Esophagus (tissue), 2 donors: ENCODE data around the gene SRPK3. TPM values are rescaled to one million over a fixed set of nuclear protein-coding genes. Genes with fewer than 3 reads are reported as not detected.
A peak's percentile ranks its signal among the peaks of the same experiment; 100 is the strongest.

Source experiments
- H3K27ac ChIP-seq, 2 donors: one replicate each; pipeline ENCODE4 v1.5.1; 2013; ENCODE audit warnings: low read depth in 2 of 2, mild to moderate bottlenecking in 2 of 2, inconsistent platforms in 1 of 2, low read length in 1 of 2, moderate library complexity in 1 of 2
- H3K27me3 ChIP-seq, 2 donors: one replicate each; pipeline ENCODE4 v1.6.1; 2013; ENCODE audit warnings: low read length in 2 of 2, control low read depth in 1 of 2, mild to moderate bottlenecking in 1 of 2; ENCODE audit not compliant: insufficient read depth in 2 of 2, control insufficient read depth in 1 of 2
- H3K36me3 ChIP-seq, 2 donors: one replicate each; pipeline ENCODE4 v1.6.1; 2013; ENCODE audit warnings: low read length in 1 of 2; ENCODE audit not compliant: control insufficient read depth in 2 of 2, insufficient read depth in 2 of 2
- H3K4me1 ChIP-seq, 2 donors: one replicate each; pipeline ENCODE4 v1.6.1; 2013; ENCODE audit warnings: low read length in 1 of 2; ENCODE audit not compliant: control insufficient read depth in 2 of 2, insufficient read depth in 2 of 2
- H3K4me3 ChIP-seq, 2 donors: one replicate each; pipeline ENCODE4 v1.5.1; 2013; ENCODE audit warnings: low read length in 2 of 2, mild to moderate bottlenecking in 2 of 2, low read depth in 1 of 2, moderate library complexity in 1 of 2
- H3K9me3 ChIP-seq, 2 donors: one replicate each; pipeline ENCODE4 v1.6.1; 2013; ENCODE audit warnings: mild to moderate bottlenecking in 2 of 2, low read depth in 1 of 2, low read length in 1 of 2, moderate library complexity in 1 of 2; ENCODE audit not compliant: control insufficient read depth in 2 of 2, insufficient read depth in 1 of 2
- WGBS, 2 donors: extraction: QIAGEN DNeasy Blood & Tissue Kit; methylation state at CpG; one replicate each; pipeline ENCODE4 v1.1.7; 2013; 5-methylcytosine and 5-hydroxymethylcytosine counted together
- polyA plus RNA-seq, 2 donors: library from polyadenylated mRNA; stranded (reverse); fragments of 200-250 nt; gene quantifications; one replicate each; pipeline ENCODE4 v1.2.3, GENCODE V29; 2013
- donor health status: healthy with polysubstance abuse.
- donor health status: Bipolar disorder and iron deficiency.

The SRPK3 gene
- polyA plus RNA-seq, 2 donors: 0.15 to 0.35 TPM

GRCh38 chrX:153763298-153763932 is 17.4 kb upstream of the SRPK3 start:
- 73 to 81% methylated on average over 16 to 17 of the region's 18 CpGs for WGBS, 2 donors
- no peaks in the 10 kb centered on the region for H3K9me3 ChIP-seq
- peaks cover 0 to 29% of the 10 kb centered on the region in 2 donors for H3K4me1 ChIP-seq
- H3K4me3 ChIP-seq: no peak overlapping the region
- H3K27me3 ChIP-seq: no peaks in the 10 kb centered on the region
- no peaks in the 10 kb centered on the region for H3K36me3 ChIP-seq
- no peak overlapping the region for H3K27ac ChIP-seq

- Histone ChIP-seq H3K27ac (peak within 1 kb of the TSS in 1 of 2 donors; percentile 12), H3K4me1 (peaks cover 0 to 29% of the 10 kb centered on the region in 2 donors), H3K9me3 (no peaks in the 10 kb centered on the region), H3K36me3 (peaks cover 0 to 2% of the 10 kb centered on the region in 2 donors), H3K4me3 (peak within 1 kb of the TSS; percentile 27 to 47), H3K27me3 (no peaks in the 10 kb centered on the region)
- 15 to 32% methylated on average over 21 to 26 of the region's 26 CpGs for WGBS, 2 donors
Observed at GRCh38 chrX:153763989-153764755, 16.7 kb upstream of the SRPK3 start, which contains the start of gene PLXNB3. Gene PLXNB3, plus strand, starts transcription at chrX:153764249. Its CDS starts 1,287 bp downstream, at chrX:153765536.

- WGBS, 2 donors: 42 to 69% methylated on average over 7 of the region's 7 CpGs
Observed at GRCh38 chrX:153764786-153765137, 16.1 kb upstream of the SRPK3 start.

GRCh38 chrX:153765138-153766079 is 15.4 kb upstream of the SRPK3 start:
- no peaks in the 10 kb centered on the region for H3K9me3 ChIP-seq
- H3K4me3 ChIP-seq: no peak overlapping the region
- 46 to 67% methylated on average over 27 of the region's 27 CpGs for WGBS, 2 donors
- peaks cover 0 to 29% of the 10 kb centered on the region in 2 donors for H3K4me1 ChIP-seq
- H3K27ac ChIP-seq: peak overlapping the region in 1 of 2 donors; percentile 22
- H3K36me3 ChIP-seq: peaks cover 0 to 3% of the 10 kb centered on the region in 2 donors
- H3K27me3 ChIP-seq: no peaks in the 10 kb centered on the region

More at GRCh38 chrX:153764786-153765137, 16.1 kb upstream of the SRPK3 start:
- peak overlapping the region in 1 of 2 donors; percentile 47 for H3K4me3 ChIP-seq
- H3K4me1 ChIP-seq: peaks cover 0 to 29% of the 10 kb centered on the region in 2 donors
- H3K36me3 ChIP-seq: peaks cover 0 to 3% of the 10 kb centered on the region in 2 donors
- no peak overlapping the region for H3K27ac ChIP-seq
- H3K27me3 ChIP-seq: no peaks in the 10 kb centered on the region
- H3K9me3 ChIP-seq: no peaks in the 10 kb centered on the region

GRCh38 chrX:153766098-153766817 is 14.6 kb upstream of the SRPK3 start:
- 20 to 62% methylated on average over 20 to 21 of the region's 21 CpGs for WGBS, 2 donors
- no peak overlapping the region for H3K4me3 ChIP-seq
- no peak overlapping the region for H3K27ac ChIP-seq
- H3K4me1 ChIP-seq: peaks cover 0 to 29% of the 10 kb centered on the region in 2 donors
- no peaks in the 10 kb centered on the region for H3K9me3 ChIP-seq
- no peaks in the 10 kb centered on the region for H3K27me3 ChIP-seq
- peaks cover 0 to 4% of the 10 kb centered on the region in 2 donors for H3K36me3 ChIP-seq

GRCh38 chrX:153766871-153767673 is 13.8 kb upstream of the SRPK3 start:
- Histone ChIP-seq H3K9me3 (no peaks in the 10 kb centered on the region), H3K36me3 (peaks cover 0 to 7% of the 10 kb centered on the region in 2 donors), H3K27ac (no peak overlapping the region), H3K27me3 (no peaks in the 10 kb centered on the region), H3K4me1 (peaks cover 0 to 29% of the 10 kb centered on the region in 2 donors), H3K4me3 (no peak overlapping the region)
- 76 to 78% methylated on average over 51 to 56 of the region's 56 CpGs for WGBS, 2 donors

- Histone ChIP-seq H3K27ac (no peak overlapping the region), H3K9me3 (no peaks in the 10 kb centered on the region), H3K36me3 (peaks cover 0 to 7% of the 10 kb centered on the region in 2 donors), H3K4me1 (peaks cover 0 to 29% of the 10 kb centered on the region in 2 donors), H3K4me3 (no peak overlapping the region), H3K27me3 (no peaks in the 10 kb centered on the region)
- WGBS, 2 donors: 94 to 95% methylated on average over 20 of the region's 20 CpGs
Observed at GRCh38 chrX:153767674-153768055, 13.2 kb upstream of the SRPK3 start.

GRCh38 chrX:153768311-153769157 is 12.3 kb upstream of the SRPK3 start:
- no peak overlapping the region for H3K27ac ChIP-seq
- H3K36me3 ChIP-seq: peaks cover 0 to 7% of the 10 kb centered on the region in 2 donors
- peaks cover 0 to 29% of the 10 kb centered on the region in 2 donors for H3K4me1 ChIP-seq
- 85 to 89% methylated on average over 15 to 22 of the region's 22 CpGs for WGBS, 2 donors
- no peaks in the 10 kb centered on the region for H3K9me3 ChIP-seq
- no peaks in the 10 kb centered on the region for H3K27me3 ChIP-seq
- no peak overlapping the region for H3K4me3 ChIP-seq
